Limb (tissue), 2 donors: Measurements from ENCODE around the gene OLFML2A.

ENCODE experiments used
- DNase-seq, 2 donors: peaks; one replicate each; pipeline ENCODE4 v3.0.0-alpha.2; 2016; ENCODE audit errors: extremely low spot score in 2 of 2

Gene OLFML2A

GRCh38 chr9:124852829-124853531, 76.0 kb downstream of the OLFML2A start, which contains the start of gene WDR38:
Gene WDR38, plus strand, starts transcription at chr9:124853460. Its CDS starts 72 bp downstream, at chr9:124853532.
- peak; percentile 75 to 89 for DNase-seq

- no peak for DNase-seq
Observed at GRCh38 chr9:124853605-124854143, 76.7 kb downstream of the OLFML2A start.

- no peak for DNase-seq
Observed at GRCh38 chr9:124854161-124854560, 77.2 kb downstream of the OLFML2A start.

GRCh38 chr9:124854822-124855221, 77.9 kb downstream of the OLFML2A start:
- no peak for DNase-seq

- DNase-seq, result no peak
Observed at GRCh38 chr9:124855566-124855943, 78.6 kb downstream of the OLFML2A start.

GRCh38 chr9:124855944-124856765, 79.2 kb downstream of the OLFML2A start:
- no peak for DNase-seq

- DNase-seq, result no peak
Observed at GRCh38 chr9:124857533-124858162, 80.7 kb downstream of the OLFML2A start.

GRCh38 chr9:124858330-124859046, 81.6 kb downstream of the OLFML2A start:
- no peak for DNase-seq

- no peak for DNase-seq
Observed at GRCh38 chr9:124859803-124860581, 83.1 kb downstream of the OLFML2A start.

- DNase-seq, result no peak
Observed at GRCh38 chr9:124860582-124861341, 83.8 kb downstream of the OLFML2A start.

- DNase-seq, result peak; percentile 95 to 96
Observed at GRCh38 chr9:124861342-124862229, 84.7 kb downstream of the OLFML2A start, which contains the start of the genes ARPC5L and RPL35. Gene ARPC5L, plus strand, starts transcription at chr9:124862130. Its CDS starts 7,161 bp downstream, at chr9:124869291. Gene RPL35, minus strand, starts transcription at chr9:124861957. Its CDS starts 45 bp downstream, at chr9:124861912.

- no peak for DNase-seq
Observed at GRCh38 chr9:124863371-124863871, 86.5 kb downstream of the OLFML2A start.
